IPS-NIHi7 (cell line): Measurements from ENCODE around the gene NME3.

Experiments used
- DNase-seq: peaks from one replicate; pipeline ENCODE4 v3.0.0; 2012; ENCODE audit warnings: mixed read lengths; ENCODE audit errors: extremely low spot score

NME3 gene

GRCh38 chr16:1793578-1794220, 22.4 kb upstream of the NME3 start, which contains the start of gene IGFALS:
Gene IGFALS, minus strand, starts transcription at chr16:1793705. Its CDS starts 53 bp downstream, at chr16:1793652.
- DNase-seq = no peak

GRCh38 chr16:1792836-1793577, 21.7 kb upstream of the NME3 start:
- DNase-seq = no peak

GRCh38 chr16:1791943-1792812, 20.8 kb upstream of the NME3 start:
- DNase-seq = no peak

- DNase-seq = no peak
These were observed 20.1 kb upstream of the NME3 start for GRCh38 chr16:1791256-1791942.

GRCh38 chr16:1790611-1791255, 19.4 kb upstream of the NME3 start:
- DNase-seq = no peak

- no peak for DNase-seq
These were observed 18.9 kb upstream of the NME3 start for GRCh38 chr16:1790261-1790610.

- DNase-seq = no peak
These were observed 18.3 kb upstream of the NME3 start for GRCh38 chr16:1789643-1790045.

- no peak for DNase-seq
These were observed 17.4 kb upstream of the NME3 start for GRCh38 chr16:1788708-1789100.

- no peak for DNase-seq
These were observed 16.9 kb upstream of the NME3 start for GRCh38 chr16:1788095-1788707.

GRCh38 chr16:1787322-1788094, 16.2 kb upstream of the NME3 start:
- DNase-seq = no peak

GRCh38 chr16:1787056-1787321, 15.6 kb upstream of the NME3 start:
- DNase-seq = no peak

GRCh38 chr16:1786242-1787055, 15.1 kb upstream of the NME3 start:
- DNase-seq = no peak

- no peak for DNase-seq
These were observed 14.5 kb upstream of the NME3 start for GRCh38 chr16:1785846-1786170.

- DNase-seq = no peak
These were observed 13.9 kb upstream of the NME3 start for GRCh38 chr16:1784977-1785845.

- peak; percentile 100 for DNase-seq
These were observed 11.3 kb upstream of the NME3 start, which contains the start of the genes NUBP2 and SPSB3 for GRCh38 chr16:1782408-1783264. Gene NUBP2, plus strand, starts transcription at chr16:1782960. Its CDS starts 61 bp downstream, at chr16:1783021. Gene SPSB3, minus strand, starts transcription at chr16:1782571. Its CDS starts 1,088 bp downstream, at chr16:1781483.

GRCh38 chr16:1781758-1782407, 10.5 kb upstream of the NME3 start:
- DNase-seq = no peak

GRCh38 chr16:1781254-1781653, 9.9 kb upstream of the NME3 start:
- no peak for DNase-seq
